Panc1 (cell line): ENCODE data around the gene PTX4. TPM values are rescaled to one million over a fixed set of nuclear protein-coding genes. Genes with fewer than 3 reads are reported as not detected.

ENCODE experiments used
- ATAC-seq: fragments of 200-7000 bp; cut with Tn5 transposase; 2 replicates; pipeline ENCODE4 v1.9.1; 2020; ENCODE audit warnings: mild to moderate bottlenecking, moderate library complexity
- BruUV-seq: library from RNA; stranded (reverse); fragments of 400-500 nt; replicated peaks from 2 replicates; lab custom pipeline; 2021; lab: Mats Ljungman, UMichigan
- CTCF ChIA-PET: fragments of 300-600 bp; sonication (Branson Sonifier 250); formaldehyde crosslinking; loops from one replicate; lab custom pipeline; 2022; ENCODE audit warnings: antibody characterized with exemption; lab: Charles Lee
- POLR2A ChIA-PET: fragments of 300-600 bp; sonication (Branson Sonifier 250); formaldehyde crosslinking; loops from one replicate; lab custom pipeline; 2022; ENCODE audit warnings: antibody characterized with exemption; lab: Charles Lee
- DNase-seq: peaks from one replicate; pipeline ENCODE4 v3.0.0-alpha.2; 2010; ENCODE audit warnings: low read depth, low spot score
- H3K27ac ChIP-seq: 2 replicates; pipeline ENCODE4 v1.5.1; 2011; ENCODE audit warnings: mild to moderate bottlenecking, low read length, inconsistent platforms
- H3K27me3 ChIP-seq: fragments of 200-500 bp; sonication (Bioruptor generic); 2 replicates; pipeline ENCODE4 v1.6.0; 2014; ENCODE audit warnings: low read length, inconsistent platforms; ENCODE audit not compliant: control insufficient read depth, insufficient read depth
- H3K36me3 ChIP-seq: fragments of 200-500 bp; sonication (Bioruptor generic); 2 replicates; pipeline ENCODE4 v1.5.1; 2014; ENCODE audit warnings: inconsistent platforms, mild to moderate bottlenecking, low read length, moderate library complexity; ENCODE audit not compliant: control insufficient read depth, insufficient read depth
- H3K4me1 ChIP-seq: 2 replicates; pipeline ENCODE4 v1.5.1; 2011; ENCODE audit warnings: inconsistent platforms, mild to moderate bottlenecking, low read length, moderate library complexity; ENCODE audit not compliant: control insufficient read depth, insufficient read depth
- H3K4me3 ChIP-seq, 2 experiments: 2 replicates each; pipeline ENCODE4 v1.5.1; 2011 to 2012; ENCODE audit warnings: low read depth in 2 of 2, low read length in 2 of 2, mild to moderate bottlenecking in 2 of 2, inconsistent platforms in 1 of 2, moderate library complexity in 1 of 2
- H3K9me3 ChIP-seq: fragments of 200-500 bp; sonication (Bioruptor generic); 2 replicates; pipeline ENCODE4 v1.5.1; 2014; ENCODE audit warnings: low read depth, mild to moderate bottlenecking, inconsistent platforms, low read length, moderate library complexity; ENCODE audit not compliant: control insufficient read depth, insufficient read depth
- POLR2AphosphoS5 ChIP-seq: IDR thresholded peaks from 2 replicates; pipeline ENCODE4 v1.6.1; 2012; ENCODE audit warnings: mild to moderate bottlenecking, low read depth, low read length, moderate library complexity
- SIN3A ChIP-seq: IDR thresholded peaks from 2 replicates; pipeline ENCODE4 v1.6.1; 2012; ENCODE audit warnings: low read depth, mild to moderate bottlenecking, low read length, moderate library complexity, borderline replicate concordance; ENCODE audit not compliant: insufficient read depth
- TCF7L2 ChIP-seq: IDR thresholded peaks from 2 replicates; pipeline ENCODE4 v1.6.1; 2011; ENCODE audit warnings: mild to moderate bottlenecking, low read depth, low read length, inconsistent platforms
- in situ Hi-C: cut with HindIII; loops from 2 replicates; pipeline ENCODE4 v1.10.0; 2016; ENCODE audit warnings: low sequenced_read_pairs, low pct_unique_long_range_greater_than_20kb
- intact Hi-C: fragments of 100-400 bp; cut with micrococcal nuclease; formaldehyde crosslinking; loops from one replicate; pipeline ENCODE4 v1.10.0; 2022; ENCODE audit not compliant: unreplicated experiment
- total RNA-seq: library from RNA; stranded (reverse); gene quantifications from one replicate; pipeline ENCODE4 v1.2.1, GENCODE V29; 2021; ENCODE audit not compliant: unreplicated experiment
- TF ChIP-seq, protein P1 (sequence below), 2 experiments: IDR thresholded peaks; 2 replicates each; pipeline ENCODE4 v1.6.1; 2011 to 2012; ENCODE audit warnings: low read depth in 2 of 2, control low read depth in 1 of 2, low read length in 1 of 2, mild to moderate bottlenecking in 1 of 2, moderate library complexity in 1 of 2; ENCODE audit not compliant: insufficient read depth in 1 of 2
- TF ChIP-seq, protein P2 (sequence below): fragments of 450-650 bp; IDR thresholded peaks from 2 replicates; pipeline ENCODE4 v1.5.1; 2017; ENCODE audit warnings: mild to moderate bottlenecking

Gene PTX4
- total RNA-seq, 1 experiment from 2014 or later: not detected

DNA sequence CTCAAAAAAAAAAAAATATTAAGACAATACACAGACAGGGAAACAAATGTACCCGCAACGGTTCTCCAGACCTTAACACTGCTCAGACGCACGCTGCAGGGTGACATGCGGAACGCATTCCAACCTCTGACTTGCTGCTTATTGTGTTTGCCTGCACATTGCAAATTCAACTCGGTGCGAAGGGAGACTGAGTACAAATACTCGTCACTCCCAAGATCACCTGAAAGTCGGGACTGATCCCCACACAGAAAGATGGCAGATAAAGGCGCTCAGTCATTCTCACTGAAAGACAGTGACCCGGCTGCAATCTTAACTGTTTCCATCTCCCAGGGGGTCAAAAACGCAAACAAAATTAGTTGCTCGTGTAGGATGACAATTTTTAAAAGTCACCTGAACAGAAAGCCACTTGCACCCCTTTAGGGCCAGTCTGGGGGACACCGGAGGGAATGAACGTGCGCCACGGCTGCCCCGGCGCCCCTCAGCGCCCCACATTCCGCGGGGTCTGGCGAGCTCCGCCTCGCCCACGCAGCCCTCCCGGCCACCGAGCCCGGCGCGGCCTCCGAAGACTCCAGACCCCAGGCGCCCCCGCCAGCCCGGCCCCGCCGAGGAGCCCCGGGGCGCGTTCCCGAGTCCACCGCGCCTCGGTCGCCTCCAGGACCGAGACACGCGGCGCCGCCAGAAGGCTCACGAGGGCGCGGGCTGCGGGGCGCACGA, 14.5 kb downstream of the PTX4 start:
- in situ Hi-C loops: no loop called here
- intact Hi-C loops: no loop called here
- ATAC-seq (peak; percentile 36; the same call in 1 of the 2 replicates), DNase-seq (no peak)
- no peaks in the 10 kb centered on the region for H3K9me3 ChIP-seq
- TF ChIP-seq, protein P1, sequence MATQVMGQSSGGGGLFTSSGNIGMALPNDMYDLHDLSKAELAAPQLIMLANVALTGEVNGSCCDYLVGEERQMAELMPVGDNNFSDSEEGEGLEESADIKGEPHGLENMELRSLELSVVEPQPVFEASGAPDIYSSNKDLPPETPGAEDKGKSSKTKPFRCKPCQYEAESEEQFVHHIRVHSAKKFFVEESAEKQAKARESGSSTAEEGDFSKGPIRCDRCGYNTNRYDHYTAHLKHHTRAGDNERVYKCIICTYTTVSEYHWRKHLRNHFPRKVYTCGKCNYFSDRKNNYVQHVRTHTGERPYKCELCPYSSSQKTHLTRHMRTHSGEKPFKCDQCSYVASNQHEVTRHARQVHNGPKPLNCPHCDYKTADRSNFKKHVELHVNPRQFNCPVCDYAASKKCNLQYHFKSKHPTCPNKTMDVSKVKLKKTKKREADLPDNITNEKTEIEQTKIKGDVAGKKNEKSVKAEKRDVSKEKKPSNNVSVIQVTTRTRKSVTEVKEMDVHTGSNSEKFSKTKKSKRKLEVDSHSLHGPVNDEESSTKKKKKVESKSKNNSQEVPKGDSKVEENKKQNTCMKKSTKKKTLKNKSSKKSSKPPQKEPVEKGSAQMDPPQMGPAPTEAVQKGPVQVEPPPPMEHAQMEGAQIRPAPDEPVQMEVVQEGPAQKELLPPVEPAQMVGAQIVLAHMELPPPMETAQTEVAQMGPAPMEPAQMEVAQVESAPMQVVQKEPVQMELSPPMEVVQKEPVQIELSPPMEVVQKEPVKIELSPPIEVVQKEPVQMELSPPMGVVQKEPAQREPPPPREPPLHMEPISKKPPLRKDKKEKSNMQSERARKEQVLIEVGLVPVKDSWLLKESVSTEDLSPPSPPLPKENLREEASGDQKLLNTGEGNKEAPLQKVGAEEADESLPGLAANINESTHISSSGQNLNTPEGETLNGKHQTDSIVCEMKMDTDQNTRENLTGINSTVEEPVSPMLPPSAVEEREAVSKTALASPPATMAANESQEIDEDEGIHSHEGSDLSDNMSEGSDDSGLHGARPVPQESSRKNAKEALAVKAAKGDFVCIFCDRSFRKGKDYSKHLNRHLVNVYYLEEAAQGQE (IDR thresholded peaks at IDR 0.05; ENCODE audit: insufficient read depth in 1 of 2, low read depth in 2 of 2, low read length in 1 of 2): no peak
- TF ChIP-seq SIN3A: no peak
- no peaks in the 10 kb centered on the region; the same call in 1 of the 2 replicates for H3K36me3 ChIP-seq
- POLR2A ChIA-PET: interaction anchor here (0.7 kb wide), 1 partner anchor 53 kb away, joined by 6 read pairs; no protein-coding TSS in a partner anchor
- BruUV-seq: TSS peak; percentile 67
- peaks cover 28% of the 10 kb centered on the region for H3K4me1 ChIP-seq
- H3K27me3 ChIP-seq: no peaks in the 10 kb centered on the region
- H3K4me3 ChIP-seq: peak overlapping the region; percentile 71 to 77
- H3K27ac ChIP-seq: peak overlapping the region; percentile 80
- CTCF ChIA-PET: no interaction called here

DNA sequence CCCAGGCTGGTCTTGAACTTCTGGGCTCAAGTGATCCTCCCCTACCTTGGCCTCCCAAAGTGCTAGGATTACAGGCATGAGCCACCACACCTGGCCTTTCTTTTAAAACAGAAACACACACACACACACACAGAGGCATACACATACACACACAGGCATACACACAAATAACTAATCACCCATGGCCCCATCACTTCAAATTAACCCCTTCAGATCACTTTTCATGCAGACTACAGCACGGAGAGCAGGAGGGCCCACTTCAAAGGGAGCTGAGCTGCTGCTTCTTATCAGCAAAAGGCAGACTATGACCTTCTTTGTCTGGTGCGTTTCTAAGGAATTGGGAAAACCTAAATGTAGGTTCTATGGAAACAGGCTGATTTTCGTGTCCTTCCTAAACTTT, 15.8 kb downstream of the PTX4 start:
- Histone ChIP-seq H3K27ac (no peak overlapping the region; the same call in 1 of the 2 replicates), H3K4me3 (peak overlapping the region in 1 of 2 experiments; percentile 32; a peak in 2 of 4 replicates), H3K27me3 (no peaks in the 10 kb centered on the region), H3K36me3 (no peaks in the 10 kb centered on the region; the same call in 1 of the 2 replicates), H3K4me1 (peaks cover 28% of the 10 kb centered on the region), H3K9me3 (no peaks in the 10 kb centered on the region)
- TF ChIP-seq POLR2AphosphoS5 (no peak), SIN3A (no peak), TCF7L2 (no peak)
- TF ChIP-seq, protein P1 (IDR thresholded peaks at IDR 0.05; ENCODE audit: insufficient read depth in 1 of 2, low read depth in 2 of 2, low read length in 1 of 2): no peak
- TF ChIP-seq, protein P2, sequence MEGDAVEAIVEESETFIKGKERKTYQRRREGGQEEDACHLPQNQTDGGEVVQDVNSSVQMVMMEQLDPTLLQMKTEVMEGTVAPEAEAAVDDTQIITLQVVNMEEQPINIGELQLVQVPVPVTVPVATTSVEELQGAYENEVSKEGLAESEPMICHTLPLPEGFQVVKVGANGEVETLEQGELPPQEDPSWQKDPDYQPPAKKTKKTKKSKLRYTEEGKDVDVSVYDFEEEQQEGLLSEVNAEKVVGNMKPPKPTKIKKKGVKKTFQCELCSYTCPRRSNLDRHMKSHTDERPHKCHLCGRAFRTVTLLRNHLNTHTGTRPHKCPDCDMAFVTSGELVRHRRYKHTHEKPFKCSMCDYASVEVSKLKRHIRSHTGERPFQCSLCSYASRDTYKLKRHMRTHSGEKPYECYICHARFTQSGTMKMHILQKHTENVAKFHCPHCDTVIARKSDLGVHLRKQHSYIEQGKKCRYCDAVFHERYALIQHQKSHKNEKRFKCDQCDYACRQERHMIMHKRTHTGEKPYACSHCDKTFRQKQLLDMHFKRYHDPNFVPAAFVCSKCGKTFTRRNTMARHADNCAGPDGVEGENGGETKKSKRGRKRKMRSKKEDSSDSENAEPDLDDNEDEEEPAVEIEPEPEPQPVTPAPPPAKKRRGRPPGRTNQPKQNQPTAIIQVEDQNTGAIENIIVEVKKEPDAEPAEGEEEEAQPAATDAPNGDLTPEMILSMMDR: no peak
- in situ Hi-C loops (no loop called here), intact Hi-C loops (no loop called here)
- CTCF ChIA-PET: no interaction called here
- DNase-seq (no peak), ATAC-seq (no peak)
- BruUV-seq: no TSS peak
- POLR2A ChIA-PET: interaction anchor here (0.7 kb wide), 1 partner anchor 20 kb away, joined by 14 read pairs; the partner anchor contains the start of gene TELO2
